ENCODE measurements around the gene DERL3. TPM values are rescaled to one million over a fixed set of nuclear protein-coding genes. Genes with fewer than 3 reads are reported as not detected.

DERL3 gene
- total and polyA plus RNA-seq, 2 of the 13 experiments (the other 11 are each of a cell fraction or from before 2014, with no cell fraction given): not detected

DNA sequence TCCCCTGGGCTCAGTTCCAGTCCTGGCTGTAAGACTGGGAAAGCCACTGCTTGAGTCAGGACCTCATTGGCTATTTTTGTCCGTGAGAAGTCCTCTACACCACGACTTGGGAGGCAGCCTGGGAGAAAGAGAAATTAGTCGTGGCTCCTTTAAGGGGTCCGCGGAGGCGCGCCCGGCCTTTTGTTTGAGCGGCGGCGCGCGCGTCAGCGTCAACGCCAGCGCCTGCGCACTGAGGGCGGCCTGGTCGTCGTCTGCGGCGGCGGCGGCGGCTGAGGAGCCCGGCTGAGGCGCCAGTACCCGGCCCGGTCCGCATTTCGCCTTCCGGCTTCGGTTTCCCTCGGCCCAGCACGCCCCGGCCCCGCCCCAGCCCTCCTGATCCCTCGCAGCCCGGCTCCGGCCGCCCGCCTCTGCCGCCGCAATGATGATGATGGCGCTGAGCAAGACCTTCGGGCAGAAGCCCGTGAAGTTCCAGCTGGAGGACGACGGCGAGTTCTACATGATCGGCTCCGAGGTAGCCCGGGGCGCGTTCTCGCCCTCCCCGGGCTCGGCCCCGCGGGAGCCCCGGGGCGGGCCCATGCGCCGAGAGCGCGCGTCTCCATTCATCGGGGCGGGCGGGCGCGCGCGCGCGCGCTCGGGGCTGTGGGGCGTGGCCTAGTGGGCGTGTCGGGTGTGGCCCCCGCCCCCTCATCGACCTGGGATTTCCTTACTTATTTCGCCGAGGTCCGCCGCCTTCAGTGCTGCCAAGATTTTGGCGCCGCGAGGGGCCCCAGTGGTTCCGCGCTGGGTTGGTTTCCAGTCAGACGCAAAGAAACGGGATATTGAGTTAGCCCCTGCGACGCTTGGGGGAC, 51.8 kb downstream of the DERL3 start, which contains the start of gene SMARCB1 (continued):
- TF ChIP-seq TOPORS (CRISPR knock-in tag; IDR thresholded peaks at IDR 0.05) (0 out of 2 replicates have a peak, but pooled peaks have one; percentile 61), SIX1 (CRISPR knock-in tag; IDR thresholded peaks at IDR 0.05; ENCODE audit: borderline replicate concordance) (no peak), ZNF124 (CRISPR knock-in tag; IDR thresholded peaks at IDR 0.05) (no peak), SMAD3 (CRISPR knock-in tag; IDR thresholded peaks at IDR 0.05) (0 out of 2 replicates have a peak, but pooled peaks have one; percentile 43), ZBTB21 (CRISPR knock-in tag; IDR thresholded peaks at IDR 0.05) (no peak), HHEX (CRISPR knock-in tag; IDR thresholded peaks at IDR 0.05) (no peak), HIVEP1 (CRISPR knock-in tag; IDR thresholded peaks at IDR 0.05) (peak; percentile 82), ZMAT3 (CRISPR knock-in tag; conservative IDR thresholded peaks at IDR 0.05) (peak; percentile 79; the same call in 1 of the 2 replicates), NR2F1 (CRISPR knock-in tag; IDR thresholded peaks at IDR 0.05) (no peak), ZNF121 (CRISPR knock-in tag; IDR thresholded peaks at IDR 0.05) (no peak), ZNF337 (CRISPR knock-in tag; IDR thresholded peaks at IDR 0.05; ENCODE audit: borderline replicate concordance, low read depth) (peak; percentile 64; the same call in 1 of the 2 replicates)
- TF ChIP-seq, protein P1, sequence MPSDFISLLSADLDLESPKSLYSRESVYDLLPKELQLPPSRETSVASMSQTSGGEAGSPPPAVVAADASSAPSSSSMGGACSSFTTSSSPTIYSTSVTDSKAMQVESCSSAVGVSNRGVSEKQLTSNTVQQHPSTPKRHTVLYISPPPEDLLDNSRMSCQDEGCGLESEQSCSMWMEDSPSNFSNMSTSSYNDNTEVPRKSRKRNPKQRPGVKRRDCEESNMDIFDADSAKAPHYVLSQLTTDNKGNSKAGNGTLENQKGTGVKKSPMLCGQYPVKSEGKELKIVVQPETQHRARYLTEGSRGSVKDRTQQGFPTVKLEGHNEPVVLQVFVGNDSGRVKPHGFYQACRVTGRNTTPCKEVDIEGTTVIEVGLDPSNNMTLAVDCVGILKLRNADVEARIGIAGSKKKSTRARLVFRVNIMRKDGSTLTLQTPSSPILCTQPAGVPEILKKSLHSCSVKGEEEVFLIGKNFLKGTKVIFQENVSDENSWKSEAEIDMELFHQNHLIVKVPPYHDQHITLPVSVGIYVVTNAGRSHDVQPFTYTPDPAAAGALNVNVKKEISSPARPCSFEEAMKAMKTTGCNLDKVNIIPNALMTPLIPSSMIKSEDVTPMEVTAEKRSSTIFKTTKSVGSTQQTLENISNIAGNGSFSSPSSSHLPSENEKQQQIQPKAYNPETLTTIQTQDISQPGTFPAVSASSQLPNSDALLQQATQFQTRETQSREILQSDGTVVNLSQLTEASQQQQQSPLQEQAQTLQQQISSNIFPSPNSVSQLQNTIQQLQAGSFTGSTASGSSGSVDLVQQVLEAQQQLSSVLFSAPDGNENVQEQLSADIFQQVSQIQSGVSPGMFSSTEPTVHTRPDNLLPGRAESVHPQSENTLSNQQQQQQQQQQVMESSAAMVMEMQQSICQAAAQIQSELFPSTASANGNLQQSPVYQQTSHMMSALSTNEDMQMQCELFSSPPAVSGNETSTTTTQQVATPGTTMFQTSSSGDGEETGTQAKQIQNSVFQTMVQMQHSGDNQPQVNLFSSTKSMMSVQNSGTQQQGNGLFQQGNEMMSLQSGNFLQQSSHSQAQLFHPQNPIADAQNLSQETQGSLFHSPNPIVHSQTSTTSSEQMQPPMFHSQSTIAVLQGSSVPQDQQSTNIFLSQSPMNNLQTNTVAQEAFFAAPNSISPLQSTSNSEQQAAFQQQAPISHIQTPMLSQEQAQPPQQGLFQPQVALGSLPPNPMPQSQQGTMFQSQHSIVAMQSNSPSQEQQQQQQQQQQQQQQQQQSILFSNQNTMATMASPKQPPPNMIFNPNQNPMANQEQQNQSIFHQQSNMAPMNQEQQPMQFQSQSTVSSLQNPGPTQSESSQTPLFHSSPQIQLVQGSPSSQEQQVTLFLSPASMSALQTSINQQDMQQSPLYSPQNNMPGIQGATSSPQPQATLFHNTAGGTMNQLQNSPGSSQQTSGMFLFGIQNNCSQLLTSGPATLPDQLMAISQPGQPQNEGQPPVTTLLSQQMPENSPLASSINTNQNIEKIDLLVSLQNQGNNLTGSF (CRISPR knock-in tag; IDR thresholded peaks at IDR 0.05): peak; percentile 64; the same call in 1 of the 2 replicates
- TF ChIP-seq, protein P2, sequence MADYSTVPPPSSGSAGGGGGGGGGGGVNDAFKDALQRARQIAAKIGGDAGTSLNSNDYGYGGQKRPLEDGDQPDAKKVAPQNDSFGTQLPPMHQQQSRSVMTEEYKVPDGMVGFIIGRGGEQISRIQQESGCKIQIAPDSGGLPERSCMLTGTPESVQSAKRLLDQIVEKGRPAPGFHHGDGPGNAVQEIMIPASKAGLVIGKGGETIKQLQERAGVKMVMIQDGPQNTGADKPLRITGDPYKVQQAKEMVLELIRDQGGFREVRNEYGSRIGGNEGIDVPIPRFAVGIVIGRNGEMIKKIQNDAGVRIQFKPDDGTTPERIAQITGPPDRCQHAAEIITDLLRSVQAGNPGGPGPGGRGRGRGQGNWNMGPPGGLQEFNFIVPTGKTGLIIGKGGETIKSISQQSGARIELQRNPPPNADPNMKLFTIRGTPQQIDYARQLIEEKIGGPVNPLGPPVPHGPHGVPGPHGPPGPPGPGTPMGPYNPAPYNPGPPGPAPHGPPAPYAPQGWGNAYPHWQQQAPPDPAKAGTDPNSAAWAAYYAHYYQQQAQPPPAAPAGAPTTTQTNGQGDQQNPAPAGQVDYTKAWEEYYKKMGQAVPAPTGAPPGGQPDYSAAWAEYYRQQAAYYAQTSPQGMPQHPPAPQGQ (CRISPR knock-in tag; IDR thresholded peaks at IDR 0.05; ENCODE audit: borderline replicate concordance): no peak
- TF ChIP-seq, protein P3, sequence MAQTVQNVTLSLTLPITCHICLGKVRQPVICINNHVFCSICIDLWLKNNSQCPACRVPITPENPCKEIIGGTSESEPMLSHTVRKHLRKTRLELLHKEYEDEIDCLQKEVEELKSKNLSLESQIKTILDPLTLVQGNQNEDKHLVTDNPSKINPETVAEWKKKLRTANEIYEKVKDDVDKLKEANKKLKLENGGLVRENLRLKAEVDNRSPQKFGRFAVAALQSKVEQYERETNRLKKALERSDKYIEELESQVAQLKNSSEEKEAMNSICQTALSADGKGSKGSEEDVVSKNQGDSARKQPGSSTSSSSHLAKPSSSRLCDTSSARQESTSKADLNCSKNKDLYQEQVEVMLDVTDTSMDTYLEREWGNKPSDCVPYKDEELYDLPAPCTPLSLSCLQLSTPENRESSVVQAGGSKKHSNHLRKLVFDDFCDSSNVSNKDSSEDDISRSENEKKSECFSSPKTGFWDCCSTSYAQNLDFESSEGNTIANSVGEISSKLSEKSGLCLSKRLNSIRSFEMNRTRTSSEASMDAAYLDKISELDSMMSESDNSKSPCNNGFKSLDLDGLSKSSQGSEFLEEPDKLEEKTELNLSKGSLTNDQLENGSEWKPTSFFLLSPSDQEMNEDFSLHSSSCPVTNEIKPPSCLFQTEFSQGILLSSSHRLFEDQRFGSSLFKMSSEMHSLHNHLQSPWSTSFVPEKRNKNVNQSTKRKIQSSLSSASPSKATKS (CRISPR knock-in tag; IDR thresholded peaks at IDR 0.05): no peak
- TF ChIP-seq, protein P4, sequence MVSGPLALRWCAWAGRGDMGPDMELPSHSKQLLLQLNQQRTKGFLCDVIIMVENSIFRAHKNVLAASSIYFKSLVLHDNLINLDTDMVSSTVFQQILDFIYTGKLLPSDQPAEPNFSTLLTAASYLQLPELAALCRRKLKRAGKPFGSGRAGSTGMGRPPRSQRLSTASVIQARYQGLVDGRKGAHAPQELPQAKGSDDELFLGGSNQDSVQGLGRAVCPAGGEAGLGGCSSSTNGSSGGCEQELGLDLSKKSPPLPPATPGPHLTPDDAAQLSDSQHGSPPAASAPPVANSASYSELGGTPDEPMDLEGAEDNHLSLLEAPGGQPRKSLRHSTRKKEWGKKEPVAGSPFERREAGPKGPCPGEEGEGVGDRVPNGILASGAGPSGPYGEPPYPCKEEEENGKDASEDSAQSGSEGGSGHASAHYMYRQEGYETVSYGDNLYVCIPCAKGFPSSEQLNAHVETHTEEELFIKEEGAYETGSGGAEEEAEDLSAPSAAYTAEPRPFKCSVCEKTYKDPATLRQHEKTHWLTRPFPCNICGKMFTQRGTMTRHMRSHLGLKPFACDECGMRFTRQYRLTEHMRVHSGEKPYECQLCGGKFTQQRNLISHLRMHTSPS (CRISPR knock-in tag; IDR thresholded peaks at IDR 0.05; ENCODE audit: low read depth): no peak
- TF ChIP-seq, protein P5, sequence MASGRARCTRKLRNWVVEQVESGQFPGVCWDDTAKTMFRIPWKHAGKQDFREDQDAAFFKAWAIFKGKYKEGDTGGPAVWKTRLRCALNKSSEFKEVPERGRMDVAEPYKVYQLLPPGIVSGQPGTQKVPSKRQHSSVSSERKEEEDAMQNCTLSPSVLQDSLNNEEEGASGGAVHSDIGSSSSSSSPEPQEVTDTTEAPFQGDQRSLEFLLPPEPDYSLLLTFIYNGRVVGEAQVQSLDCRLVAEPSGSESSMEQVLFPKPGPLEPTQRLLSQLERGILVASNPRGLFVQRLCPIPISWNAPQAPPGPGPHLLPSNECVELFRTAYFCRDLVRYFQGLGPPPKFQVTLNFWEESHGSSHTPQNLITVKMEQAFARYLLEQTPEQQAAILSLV (CRISPR knock-in tag; IDR thresholded peaks at IDR 0.05; ENCODE audit: borderline replicate concordance): peak; percentile 37; the same call in 1 of the 2 replicates
